H9 (cell line): Measurements from ENCODE around the gene FAM237A. TPM values are rescaled to one million over a fixed set of nuclear protein-coding genes. Genes with fewer than 3 reads are reported as not detected.

ENCODE experiments used
- DNase-seq: peaks from one replicate; pipeline ENCODE4 v3.0.0-alpha.2; 2017
- H2AFZ ChIP-seq: one replicate; pipeline ENCODE4 v1.6.1; 2013; ENCODE audit warnings: mild to moderate bottlenecking, low read length, control low read depth, moderate library complexity
- H2AK5ac ChIP-seq: 2 replicates; pipeline ENCODE4 v1.6.1; 2013; ENCODE audit warnings: low read length, control low read depth, mixed read lengths; ENCODE audit not compliant: insufficient read length
- H2BK120ac ChIP-seq: one replicate; pipeline ENCODE4 v1.6.1; 2013; ENCODE audit warnings: low read depth, mild to moderate bottlenecking, low read length, control low read depth, inconsistent platforms; ENCODE audit not compliant: poor library complexity, severe bottlenecking
- H2BK12ac ChIP-seq: 2 replicates; pipeline ENCODE4 v1.6.1; 2013; ENCODE audit warnings: low read length, control low read depth, mixed read lengths, low read depth; ENCODE audit not compliant: insufficient read length
- H2BK15ac ChIP-seq: 2 replicates; pipeline ENCODE4 v1.6.1; 2013; ENCODE audit warnings: low read depth, low read length, control low read depth
- H2BK20ac ChIP-seq: one replicate; pipeline ENCODE4 v1.6.1; 2013; ENCODE audit warnings: low read depth, mild to moderate bottlenecking, low read length, control low read depth, inconsistent platforms; ENCODE audit not compliant: poor library complexity, severe bottlenecking
- H2BK5ac ChIP-seq: 2 replicates; pipeline ENCODE4 v1.6.1; 2013; ENCODE audit warnings: low read length, control low read depth, mixed read lengths; ENCODE audit not compliant: insufficient read length
- H3K14ac ChIP-seq: 2 replicates; pipeline ENCODE4 v1.6.1; 2013; ENCODE audit warnings: low read length, control low read depth; ENCODE audit not compliant: insufficient read depth
- H3K18ac ChIP-seq: 2 replicates; pipeline ENCODE4 v1.6.1; 2013; ENCODE audit warnings: low read depth, mild to moderate bottlenecking, mixed read lengths, low read length, control low read depth; ENCODE audit not compliant: insufficient read length
- H3K23ac ChIP-seq: 2 replicates; pipeline ENCODE4 v1.6.1; 2013; ENCODE audit warnings: low read length, control low read depth, mixed read lengths, low read depth; ENCODE audit not compliant: insufficient read length
- H3K23me2 ChIP-seq: 2 replicates; pipeline ENCODE4 v1.6.1; 2013; ENCODE audit warnings: low read depth, mild to moderate bottlenecking, mixed read lengths, low read length, control low read depth; ENCODE audit not compliant: insufficient read length, poor library complexity, severe bottlenecking
- H3K27ac ChIP-seq: 2 replicates; pipeline ENCODE4 v1.5.1; 2013; ENCODE audit warnings: low read length, control low read depth, mixed read lengths, low read depth; ENCODE audit not compliant: insufficient read length
- H3K27me3 ChIP-seq: 2 replicates; pipeline ENCODE4 v1.6.1; 2013; ENCODE audit warnings: low read length, control low read depth, inconsistent platforms; ENCODE audit not compliant: insufficient read depth
- H3K4ac ChIP-seq: 2 replicates; pipeline ENCODE4 v1.6.1; 2013; ENCODE audit warnings: low read depth, mild to moderate bottlenecking, control low read depth, inconsistent platforms, low read length, moderate library complexity
- H3K4me1 ChIP-seq: 2 replicates; pipeline ENCODE4 v1.6.1; 2013; ENCODE audit warnings: low read length, control low read depth, inconsistent platforms; ENCODE audit not compliant: insufficient read depth
- H3K4me2 ChIP-seq: 2 replicates; pipeline ENCODE4 v1.6.1; 2013; ENCODE audit warnings: low read length, control low read depth, mixed read lengths; ENCODE audit not compliant: insufficient read length, insufficient read depth
- H3K56ac ChIP-seq: 2 replicates; pipeline ENCODE4 v1.6.1; 2013; ENCODE audit warnings: low read depth, mild to moderate bottlenecking, mixed read lengths, low read length, control low read depth; ENCODE audit not compliant: insufficient read length
- H3K79me1 ChIP-seq: 2 replicates; pipeline ENCODE4 v1.6.1; 2013; ENCODE audit warnings: low read depth, mild to moderate bottlenecking, moderate library complexity, low read length, control low read depth, inconsistent platforms; ENCODE audit not compliant: insufficient read depth, poor library complexity, severe bottlenecking
- H3K79me2 ChIP-seq: 2 replicates; pipeline ENCODE4 v1.6.1; 2013; ENCODE audit warnings: low read length, control low read depth, inconsistent platforms; ENCODE audit not compliant: insufficient read depth
- H3K9ac ChIP-seq: 2 replicates; pipeline ENCODE4 v1.6.1; 2013; ENCODE audit warnings: low read length, control low read depth, mixed read lengths; ENCODE audit not compliant: insufficient read length; ENCODE audit errors: extremely low read depth
- H3K9me3 ChIP-seq: one replicate; pipeline ENCODE4 v1.6.1; 2013; ENCODE audit warnings: low read depth, low read length, inconsistent platforms; ENCODE audit not compliant: control insufficient read depth
- H3T11ph ChIP-seq: one replicate; pipeline ENCODE4 v1.6.1; 2013; ENCODE audit warnings: mild to moderate bottlenecking, low read length, control low read depth, inconsistent platforms
- H4K20me1 ChIP-seq: one replicate; pipeline ENCODE4 v1.6.1; 2013; ENCODE audit not compliant: control insufficient read depth, insufficient read length, insufficient read depth
- H4K5ac ChIP-seq: 2 replicates; pipeline ENCODE4 v1.6.1; 2013; ENCODE audit warnings: low read depth, mild to moderate bottlenecking, mixed read lengths, low read length, control low read depth; ENCODE audit not compliant: insufficient read length
- H4K8ac ChIP-seq: replicated peaks from 2 replicates; pipeline ENCODE4 v1.6.1; 2013; ENCODE audit warnings: low read length, control low read depth, mixed read lengths, low read depth; ENCODE audit not compliant: insufficient read length
- H4K91ac ChIP-seq: 2 replicates; pipeline ENCODE4 v1.6.1; 2013; ENCODE audit warnings: low read depth, mild to moderate bottlenecking, moderate library complexity, mixed read lengths, low read length, control low read depth; ENCODE audit not compliant: insufficient read length
- H3K27ac Mint-ChIP-seq, 3 experiments: 2 replicates in 2 of 3; 3 replicates in 1 of 3; pipeline ENCODE4 v1.8.0; 2020 to 2021; ENCODE audit warnings: mixed read lengths in 3 of 3, mild to moderate bottlenecking in 1 of 3, moderate library complexity in 1 of 3
- H3K27me3 Mint-ChIP-seq: 2 replicates; pipeline ENCODE4 v1.8.0; 2021; ENCODE audit warnings: low read depth, mild to moderate bottlenecking, moderate library complexity, mixed read lengths
- H3K36me3 Mint-ChIP-seq, 3 experiments: 2 replicates in 2 of 3; 3 replicates in 1 of 3; pipeline ENCODE4 v1.8.0; 2020 to 2021; ENCODE audit warnings: low read depth in 3 of 3, mixed read lengths in 3 of 3; ENCODE audit not compliant: insufficient read depth in 1 of 3
- H3K4me1 Mint-ChIP-seq, 2 experiments: 2 replicates each; pipeline ENCODE4 v1.8.0; 2020; ENCODE audit warnings: mixed read lengths in 2 of 2
- H3K4me3 Mint-ChIP-seq, 2 experiments: 2 replicates in 1 of 2; 3 replicates in 1 of 2; pipeline ENCODE4 v1.8.0; 2020 to 2021; ENCODE audit warnings: mild to moderate bottlenecking in 2 of 2, mixed read lengths in 2 of 2, moderate library complexity in 1 of 2
- H3K9me3 Mint-ChIP-seq, 2 experiments: 2 replicates in 1 of 2; 3 replicates in 1 of 2; pipeline ENCODE4 v1.8.0; 2020; ENCODE audit warnings: mild to moderate bottlenecking in 2 of 2, mixed read lengths in 2 of 2, moderate library complexity in 1 of 2
- WGBS: extraction: QIAGEN DNeasy Blood & Tissue Kit; methylation state at CpG from one replicate; pipeline ENCODE4 v1.1.7; 2013; ENCODE audit warnings: missing lambda C conversion rate, low lambda C conversion rate, mixed read lengths; ENCODE audit not compliant: insufficient read length; ENCODE audit errors: extremely low coverage; 5-methylcytosine and 5-hydroxymethylcytosine counted together
- total RNA-seq: library from RNA; stranded (reverse); gene quantifications from 2 replicates; pipeline ENCODE4 v1.2.1, GENCODE V29; 2021
- TF ChIP-seq, protein P1 (sequence below): fragments of 200-600 bp; sonication (generic); conservative IDR thresholded peaks from 3 replicates; pipeline ENCODE4 v1.8.0; 2021; ENCODE audit warnings: antibody characterized with exemption, mild to moderate bottlenecking

The FAM237A gene
- total RNA-seq, 1 experiment from 2014 or later = not detected

DNA sequence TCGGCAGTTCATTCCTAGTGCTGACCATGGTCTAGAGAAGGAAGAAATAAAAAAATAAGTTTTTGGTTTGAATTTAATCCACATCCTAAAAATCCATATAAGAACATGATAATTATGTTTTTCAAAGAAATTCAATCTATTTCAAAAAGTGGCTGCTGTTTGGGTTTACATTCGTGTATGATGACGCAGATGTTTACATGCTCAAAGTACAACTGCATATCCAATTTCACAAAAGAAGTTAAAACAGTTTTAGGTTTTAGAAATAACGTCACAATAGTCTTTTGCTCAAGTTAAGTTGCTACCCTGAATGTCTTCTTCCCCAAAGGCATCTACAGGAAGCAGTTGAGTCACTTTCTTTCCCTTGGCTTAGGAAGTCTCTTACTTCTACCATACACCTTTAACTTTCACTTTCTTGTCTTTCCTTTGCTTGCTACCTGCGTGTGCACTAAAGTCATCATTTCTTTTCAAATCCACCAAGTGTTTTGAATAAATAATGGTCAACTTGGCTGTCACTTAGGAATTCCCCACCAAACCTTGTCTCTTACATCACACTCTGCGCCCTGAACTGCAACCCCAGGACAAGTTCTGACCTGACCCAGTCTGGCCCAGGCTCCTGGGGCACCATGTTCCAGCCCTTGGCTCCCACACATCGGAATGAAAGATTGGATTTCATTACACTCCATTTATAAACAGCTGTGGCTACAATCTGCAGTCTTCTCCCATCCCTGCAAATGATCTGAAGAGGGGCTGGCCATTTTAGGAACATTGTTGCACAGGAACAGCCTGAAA lies 28.4 kb downstream of the FAM237A start:
- no peaks in the 10 kb centered on the region for H3K79me2 ChIP-seq
- no CpG with 5 or more reads among the region's 7 CpGs for WGBS
- H3K4me2 ChIP-seq = no peak overlapping the region
- no peak overlapping the region for H3K18ac ChIP-seq
- H4K5ac ChIP-seq = no peak overlapping the region
- H3K4ac ChIP-seq = no peak overlapping the region
- H2BK20ac ChIP-seq = no peak overlapping the region
- H3K9me3 Mint-ChIP-seq = no peaks in the 10 kb centered on the region
- H3K27ac Mint-ChIP-seq = no peak overlapping the region
- H3K4me1 Mint-ChIP-seq = peaks cover 3% of the 10 kb centered on the region in 2 experiments; a peak in 2 of 4 replicates
- TF ChIP-seq, protein P1, sequence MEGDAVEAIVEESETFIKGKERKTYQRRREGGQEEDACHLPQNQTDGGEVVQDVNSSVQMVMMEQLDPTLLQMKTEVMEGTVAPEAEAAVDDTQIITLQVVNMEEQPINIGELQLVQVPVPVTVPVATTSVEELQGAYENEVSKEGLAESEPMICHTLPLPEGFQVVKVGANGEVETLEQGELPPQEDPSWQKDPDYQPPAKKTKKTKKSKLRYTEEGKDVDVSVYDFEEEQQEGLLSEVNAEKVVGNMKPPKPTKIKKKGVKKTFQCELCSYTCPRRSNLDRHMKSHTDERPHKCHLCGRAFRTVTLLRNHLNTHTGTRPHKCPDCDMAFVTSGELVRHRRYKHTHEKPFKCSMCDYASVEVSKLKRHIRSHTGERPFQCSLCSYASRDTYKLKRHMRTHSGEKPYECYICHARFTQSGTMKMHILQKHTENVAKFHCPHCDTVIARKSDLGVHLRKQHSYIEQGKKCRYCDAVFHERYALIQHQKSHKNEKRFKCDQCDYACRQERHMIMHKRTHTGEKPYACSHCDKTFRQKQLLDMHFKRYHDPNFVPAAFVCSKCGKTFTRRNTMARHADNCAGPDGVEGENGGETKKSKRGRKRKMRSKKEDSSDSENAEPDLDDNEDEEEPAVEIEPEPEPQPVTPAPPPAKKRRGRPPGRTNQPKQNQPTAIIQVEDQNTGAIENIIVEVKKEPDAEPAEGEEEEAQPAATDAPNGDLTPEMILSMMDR = no peak
- no peaks in the 10 kb centered on the region for H3K27me3 ChIP-seq
- H4K91ac ChIP-seq = no peak overlapping the region
- H2BK5ac ChIP-seq = no peak overlapping the region
- H2AK5ac ChIP-seq = no peak overlapping the region
- no peak overlapping the region for H3T11ph ChIP-seq
- H3K56ac ChIP-seq = no peak overlapping the region
- no peak overlapping the region for H2AFZ ChIP-seq
- no peaks in the 10 kb centered on the region for H3K4me1 ChIP-seq
- H3K23ac ChIP-seq = no peak overlapping the region
- DNase-seq = no peak
- H3K4me3 Mint-ChIP-seq = no peak overlapping the region
- H3K36me3 Mint-ChIP-seq = no peaks in the 10 kb centered on the region
- H3K27ac ChIP-seq = no peak overlapping the region
- H4K8ac ChIP-seq = no peak overlapping the region
- no peak overlapping the region for H2BK120ac ChIP-seq
- H2BK12ac ChIP-seq = no peak overlapping the region
- H3K23me2 ChIP-seq = no peaks in the 10 kb centered on the region
- H3K27me3 Mint-ChIP-seq = no peaks in the 10 kb centered on the region
- no peaks in the 10 kb centered on the region for H3K79me1 ChIP-seq
- H2BK15ac ChIP-seq = no peak overlapping the region
- no peaks in the 10 kb centered on the region for H3K9me3 ChIP-seq
- H3K9ac ChIP-seq = no peak overlapping the region
- no peak overlapping the region for H3K14ac ChIP-seq
- no peaks in the 10 kb centered on the region for H4K20me1 ChIP-seq
